B cell (primary cell): ENCODE results near the gene EBP. TPM values are rescaled to one million over a fixed set of nuclear protein-coding genes. Genes with fewer than 3 reads are reported as not detected.

Experiments used
- ATAC-seq: fragments of 200-7000 bp; cut with Tn5 transposase; one replicate; pipeline ENCODE4 v1.10.0; 2021; ENCODE audit warnings: low read depth, mild to moderate bottlenecking, moderate number of reproducible peaks, moderate library complexity
- CTCF ChIA-PET: fragments of 350-600 bp; sonication (Branson Sonifier 250); formaldehyde crosslinking; loops from one replicate; lab custom pipeline; 2021; ENCODE audit warnings: antibody characterized with exemption, inconsistent platforms; lab: Charles Lee
- POLR2A ChIA-PET: fragments of 350-600 bp; sonication (Branson Sonifier 250); formaldehyde crosslinking; loops from one replicate; lab custom pipeline; 2021; ENCODE audit warnings: antibody characterized with exemption; lab: Charles Lee
- DNase-seq: peaks from one replicate; pipeline ENCODE4 v3.0.0; 2013
- H2AFZ ChIP-seq: 2 replicates; pipeline ENCODE4 v1.6.1; 2012; ENCODE audit warnings: mild to moderate bottlenecking, low read depth, low read length; ENCODE audit not compliant: insufficient read depth, poor library complexity, severe bottlenecking
- H3K27ac ChIP-seq, 2 donors: 1 replicate in 1 of 2; 2 replicates in 1 of 2; pipeline ENCODE4 v1.5.1; 2012 to 2013; ENCODE audit warnings: low read length in 2 of 2, mild to moderate bottlenecking in 2 of 2, moderate library complexity in 1 of 2
- H3K27me3 ChIP-seq, 4 experiments: fragments of 200-600 bp in 1 of 4; sonication (generic) in 1 of 4; replicated peaks in 1 of 4; 1 replicate in 2 of 4; 2 replicates in 2 of 4; pipeline versions ENCODE4 v1.6.1 to v1.7.0; 2013 to 2016; ENCODE audit warnings: low read length in 3 of 4, mild to moderate bottlenecking in 2 of 4, mixed read lengths in 1 of 4, moderate library complexity in 1 of 4; ENCODE audit not compliant: insufficient read depth in 4 of 4, control insufficient read depth in 3 of 4; ENCODE audit errors: control extremely low read depth in 1 of 4
- H3K36me3 ChIP-seq, 2 experiments: replicated peaks in 1 of 2; 1 replicate in 1 of 2; 2 replicates in 1 of 2; pipeline versions ENCODE4 v1.6.1 to v1.7.1; 2013; ENCODE audit warnings: low read length in 1 of 2; ENCODE audit not compliant: insufficient read depth in 2 of 2, control insufficient read depth in 1 of 2; ENCODE audit errors: control extremely low read depth in 1 of 2, extremely low read depth in 1 of 2
- H3K4me1 ChIP-seq, 2 donors: fragments of 200-600 bp in 1 of 2; sonication (generic) in 1 of 2; 1 replicate in 1 of 2; 2 replicates in 1 of 2; pipeline versions ENCODE4 v1.5.1 to v1.6.1; 2013 to 2017; ENCODE audit warnings: low read length in 2 of 2; ENCODE audit not compliant: control insufficient read depth in 2 of 2, insufficient read depth in 2 of 2
- H3K4me2 ChIP-seq: replicated peaks from 2 replicates; pipeline ENCODE3; 2012; ENCODE audit warnings: mild to moderate bottlenecking, low read depth, low read length; ENCODE audit not compliant: poor library complexity, severe bottlenecking
- H3K4me3 ChIP-seq, 5 experiments: fragments of 200-600 bp in 1 of 5; sonication (generic) in 1 of 5; 1 replicate in 3 of 5; 2 replicates in 2 of 5; pipeline versions ENCODE4 v1.5.1 to v1.7.0; 2011 to 2016; ENCODE audit warnings: low read length in 4 of 5, mild to moderate bottlenecking in 4 of 5, low read depth in 2 of 5, control low read depth in 1 of 5, moderate library complexity in 1 of 5; ENCODE audit not compliant: insufficient read depth in 1 of 5; ENCODE audit errors: control extremely low read depth in 1 of 5, extremely low read depth in 1 of 5
- H3K79me2 ChIP-seq: fragments of 200-600 bp; sonication (generic); one replicate; pipeline ENCODE4 v1.6.0; 2016; ENCODE audit warnings: low read length; ENCODE audit not compliant: control insufficient read depth, insufficient read depth
- H3K9ac ChIP-seq: fragments of 200-600 bp; sonication (generic); 2 replicates; pipeline ENCODE4 v1.6.1; 2017; ENCODE audit warnings: mild to moderate bottlenecking, low read length, moderate library complexity
- H3K9me3 ChIP-seq, 3 donors: one replicate each; pipeline versions ENCODE4 v1.6.1 to v1.7.1; 2013; ENCODE audit warnings: low read length in 2 of 3; ENCODE audit not compliant: control insufficient read depth in 2 of 3, insufficient read depth in 1 of 3; ENCODE audit errors: control extremely low read depth in 1 of 3
- H4K20me1 ChIP-seq: 2 replicates; pipeline ENCODE4 v1.6.0; 2012; ENCODE audit warnings: mild to moderate bottlenecking, low read length; ENCODE audit not compliant: insufficient read depth, control insufficient read depth, poor library complexity, severe bottlenecking
- H3K27ac Mint-ChIP-seq: one replicate; pipeline ENCODE4 v1.8.0; 2021; ENCODE audit warnings: mixed read lengths
- H3K27me3 Mint-ChIP-seq: one replicate; pipeline ENCODE4 v1.8.0; 2021; ENCODE audit warnings: mixed read lengths
- H3K4me1 Mint-ChIP-seq: one replicate; pipeline ENCODE4 v1.8.0; 2021; ENCODE audit warnings: mixed read lengths
- H3K4me3 Mint-ChIP-seq: one replicate; pipeline ENCODE4 v1.8.0; 2021; ENCODE audit warnings: mixed read lengths
- H3K9me3 Mint-ChIP-seq: one replicate; pipeline ENCODE4 v1.8.0; 2022; ENCODE audit warnings: mixed read lengths; ENCODE audit not compliant: insufficient read depth
- EZH2 ChIP-seq: IDR thresholded peaks from 2 replicates; pipeline ENCODE4 v1.6.1; 2012; ENCODE audit warnings: borderline replicate concordance, low read depth, mild to moderate bottlenecking, moderate library complexity, low read length; ENCODE audit not compliant: insufficient read depth, poor library complexity, severe bottlenecking
- WGBS: methylation state at CpG from one replicate; pipeline ENCODE4 v1.1.5; 2013; ENCODE audit warnings: missing lambda C conversion rate; ENCODE audit not compliant: insufficient coverage; 5-methylcytosine and 5-hydroxymethylcytosine counted together
- intact Hi-C: fragments of 100-400 bp; cut with micrococcal nuclease; formaldehyde crosslinking; loops from one replicate; pipeline ENCODE4 v1.10.0; 2022
- polyA plus RNA-seq: library from polyadenylated mRNA; depleted of rRNA; stranded (reverse); fragments of >200 nt; gene quantifications from 2 replicates; pipeline ENCODE4 v1.2.3, GENCODE V29; 2012
- total RNA-seq, 2 donors: library from RNA; stranded (reverse); fragments of 120-200 nt in 1 of 2; gene quantifications; 1 replicate in 1 of 2; 2 replicates in 1 of 2; pipeline versions ENCODE4 v1.2.3 to v1.2.4, GENCODE V29; 2013 to 2022
- TF ChIP-seq, protein P1 (sequence below): fragments of 200-600 bp; IDR thresholded peaks from one replicate; pipeline ENCODE4 v1.8.0; 2022; ENCODE audit warnings: antibody characterized with exemption, mild to moderate bottlenecking

The EBP gene
- total and polyA plus RNA-seq, 2 donors (not counting 1 experiment from before 2014, with no cell fraction given), result 27.9 to 60.8 TPM

DNA sequence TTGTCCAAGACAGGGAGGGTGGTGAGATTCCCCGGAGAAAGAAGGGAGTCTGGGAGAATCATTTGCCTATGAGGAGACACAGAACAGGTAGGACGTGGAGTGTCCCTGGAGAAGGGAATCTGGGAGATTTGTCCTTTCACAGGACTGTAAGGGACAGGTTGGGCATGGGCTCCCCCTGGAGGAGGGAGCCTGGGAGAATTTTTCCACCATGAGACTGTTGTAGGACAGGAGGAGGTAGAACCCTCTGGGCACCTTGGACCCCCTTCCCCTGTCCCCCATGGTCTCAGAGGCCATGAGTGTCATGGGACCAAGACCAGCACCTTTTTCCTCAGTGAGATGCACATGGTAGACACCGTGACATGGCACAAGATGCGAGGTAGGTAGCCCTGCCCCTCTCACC is 10.0 kb upstream of the EBP start:
- H3K4me1 Mint-ChIP-seq, result peaks cover 12% of the 10 kb centered on the region
- POLR2A ChIA-PET, result no interaction called here
- Histone ChIP-seq H3K4me1 (peaks cover 3 to 13% of the 10 kb centered on the region in 2 donors), H3K9me3 (no peaks in the 10 kb centered on the region), H3K27ac (no peak overlapping the region), H3K27me3 (no peaks in the 10 kb centered on the region), H3K79me2 (no peaks in the 10 kb centered on the region), H3K4me3 (no peak overlapping the region), H3K9ac (no peak overlapping the region), H3K4me2 (no peak overlapping the region), H3K36me3 (no peaks in the 10 kb centered on the region), H4K20me1 (no peaks in the 10 kb centered on the region), H2AFZ (no peak overlapping the region)
- DNase-seq, result no peak
- TF ChIP-seq, protein P1, sequence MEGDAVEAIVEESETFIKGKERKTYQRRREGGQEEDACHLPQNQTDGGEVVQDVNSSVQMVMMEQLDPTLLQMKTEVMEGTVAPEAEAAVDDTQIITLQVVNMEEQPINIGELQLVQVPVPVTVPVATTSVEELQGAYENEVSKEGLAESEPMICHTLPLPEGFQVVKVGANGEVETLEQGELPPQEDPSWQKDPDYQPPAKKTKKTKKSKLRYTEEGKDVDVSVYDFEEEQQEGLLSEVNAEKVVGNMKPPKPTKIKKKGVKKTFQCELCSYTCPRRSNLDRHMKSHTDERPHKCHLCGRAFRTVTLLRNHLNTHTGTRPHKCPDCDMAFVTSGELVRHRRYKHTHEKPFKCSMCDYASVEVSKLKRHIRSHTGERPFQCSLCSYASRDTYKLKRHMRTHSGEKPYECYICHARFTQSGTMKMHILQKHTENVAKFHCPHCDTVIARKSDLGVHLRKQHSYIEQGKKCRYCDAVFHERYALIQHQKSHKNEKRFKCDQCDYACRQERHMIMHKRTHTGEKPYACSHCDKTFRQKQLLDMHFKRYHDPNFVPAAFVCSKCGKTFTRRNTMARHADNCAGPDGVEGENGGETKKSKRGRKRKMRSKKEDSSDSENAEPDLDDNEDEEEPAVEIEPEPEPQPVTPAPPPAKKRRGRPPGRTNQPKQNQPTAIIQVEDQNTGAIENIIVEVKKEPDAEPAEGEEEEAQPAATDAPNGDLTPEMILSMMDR, result no peak
- TF ChIP-seq EZH2, result no peak
- no peak overlapping the region for H3K27ac Mint-ChIP-seq
- no peaks in the 10 kb centered on the region for H3K27me3 Mint-ChIP-seq
- no peaks in the 10 kb centered on the region for H3K9me3 Mint-ChIP-seq
- no peak overlapping the region for H3K4me3 Mint-ChIP-seq
- intact Hi-C loops, result no loop called here
- CTCF ChIA-PET, result no interaction called here
- WGBS, result 95% methylated on average over 3 of the region's 4 CpGs
- ATAC-seq, result no peak

DNA sequence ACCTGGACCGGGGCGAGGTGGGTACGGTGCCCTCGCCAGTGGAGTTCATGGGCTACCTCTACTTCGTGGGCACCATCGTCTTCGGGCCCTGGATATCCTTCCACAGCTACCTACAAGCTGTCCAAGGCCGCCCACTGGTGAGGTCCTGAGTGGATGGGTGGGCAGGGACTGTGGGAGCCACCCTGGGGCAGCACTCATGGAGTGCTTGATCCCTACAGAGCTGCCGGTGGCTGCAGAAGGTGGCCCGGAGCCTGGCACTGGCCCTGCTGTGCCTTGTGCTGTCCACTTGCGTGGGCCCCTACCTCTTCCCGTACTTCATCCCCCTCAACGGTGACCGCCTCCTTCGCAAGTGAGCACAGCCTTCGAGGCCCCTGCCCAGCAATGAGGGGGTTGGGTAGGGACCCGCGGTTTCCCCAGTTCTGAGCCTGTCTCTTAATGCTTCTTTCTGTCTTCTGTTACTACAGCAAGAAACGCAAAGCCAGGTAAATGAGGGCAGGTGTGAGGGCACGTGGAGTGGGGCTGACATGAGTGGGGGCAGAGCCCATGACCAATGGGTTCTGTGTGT is 9.2 kb upstream of the EBP start:
- Mint-ChIP-seq H3K4me1 (peaks cover 12% of the 10 kb centered on the region), H3K27ac (no peak overlapping the region), H3K9me3 (no peaks in the 10 kb centered on the region), H3K4me3 (no peak overlapping the region), H3K27me3 (no peaks in the 10 kb centered on the region)
- Histone ChIP-seq H2AFZ (no peak overlapping the region), H3K9me3 (no peaks in the 10 kb centered on the region), H3K4me3 (no peak overlapping the region), H3K27ac (no peak overlapping the region), H3K4me2 (no peak overlapping the region), H3K79me2 (no peaks in the 10 kb centered on the region), H3K27me3 (no peaks in the 10 kb centered on the region), H3K9ac (no peak overlapping the region), H3K4me1 (peaks cover 3 to 13% of the 10 kb centered on the region in 2 donors), H4K20me1 (no peaks in the 10 kb centered on the region), H3K36me3 (no peaks in the 10 kb centered on the region)
- POLR2A ChIA-PET, result no interaction called here
- CTCF ChIA-PET, result no interaction called here
- no peak for TF ChIP-seq EZH2
- TF ChIP-seq, protein P1, result no peak
- DNase-seq (no peak), ATAC-seq (no peak)
- WGBS, result 80% methylated on average over 1 of the region's 20 CpGs
- intact Hi-C loops, result no loop called here
